Stomach smooth muscle (tissue), 2 donors: ENCODE data around the gene KCNAB1.
A peak's percentile ranks its signal among the peaks of the same experiment; 100 is the strongest.

ENCODE experiments used
- H3K27ac ChIP-seq: one replicate; pipeline ENCODE4 v1.7.0; 2013; ENCODE audit warnings: mild to moderate bottlenecking, low read length, inconsistent platforms
- H3K27me3 ChIP-seq, 2 donors: one replicate each; pipeline ENCODE4 v1.7.0; 2013; ENCODE audit warnings: low read length in 2 of 2; ENCODE audit not compliant: insufficient read depth in 2 of 2, control insufficient read depth in 1 of 2
- H3K36me3 ChIP-seq, 2 donors: one replicate each; pipeline ENCODE4 v1.7.0; 2013; ENCODE audit warnings: low read length in 2 of 2; ENCODE audit not compliant: control insufficient read depth in 2 of 2, insufficient read depth in 2 of 2
- H3K4me1 ChIP-seq: one replicate; pipeline ENCODE4 v1.7.0; 2013; ENCODE audit warnings: low read length; ENCODE audit not compliant: control insufficient read depth, insufficient read depth
- H3K4me3 ChIP-seq, 2 donors: one replicate each; pipeline ENCODE4 v1.7.0; 2013; ENCODE audit warnings: low read length in 2 of 2
- H3K9ac ChIP-seq, 2 donors: one replicate each; pipeline ENCODE4 v1.7.0; 2013; ENCODE audit warnings: low read length in 2 of 2, mild to moderate bottlenecking in 1 of 2
- H3K9me3 ChIP-seq, 2 donors: one replicate each; pipeline ENCODE4 v1.7.0; 2013; ENCODE audit warnings: low read length in 2 of 2; ENCODE audit not compliant: control insufficient read depth in 2 of 2
- donor health status: healthy.
- donor health status: Pancreatic carcinoma.

Gene KCNAB1

DNA sequence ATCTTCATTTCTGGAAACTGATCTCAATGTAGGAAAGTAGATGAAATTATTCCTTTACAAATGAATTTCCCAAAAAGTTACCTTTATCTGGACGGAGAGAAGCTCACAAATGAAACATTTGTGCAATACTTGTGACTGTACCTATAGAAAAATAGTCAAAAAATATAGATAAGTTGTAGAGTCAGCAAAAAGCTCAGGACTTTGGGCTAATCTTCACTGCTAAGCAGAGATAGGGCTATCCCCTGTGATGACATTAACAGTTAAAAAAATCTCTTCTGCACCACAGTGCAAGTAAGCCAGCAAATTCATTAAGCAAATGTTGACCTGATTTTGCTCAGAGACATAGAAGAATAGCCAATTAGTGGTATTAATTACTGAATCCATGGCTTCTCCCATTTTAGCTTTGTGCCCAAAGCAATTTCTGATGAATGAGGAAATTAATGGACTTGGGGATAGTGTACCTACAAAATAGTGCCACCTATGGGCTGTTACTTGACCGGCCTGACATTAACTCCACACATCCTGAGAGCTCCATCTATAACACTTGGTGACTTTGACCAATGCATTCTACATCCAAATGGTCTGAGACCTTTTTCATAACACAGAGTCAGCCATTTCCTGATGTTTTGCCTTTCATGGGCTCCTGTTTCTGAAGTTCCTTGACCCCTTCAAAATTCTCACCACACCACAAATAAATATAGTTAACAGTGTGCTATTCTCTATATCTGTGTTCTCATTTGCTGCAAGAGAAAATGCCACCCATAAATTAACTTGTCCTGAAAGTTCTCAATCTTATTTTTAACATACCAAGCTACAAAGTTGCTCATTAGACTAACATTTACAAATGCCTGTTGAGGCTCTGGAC is 329.6 kb downstream of the KCNAB1 start:
- Histone ChIP-seq H3K27me3 (no peaks in the 10 kb centered on the region), H3K4me1 (peaks cover 3% of the 10 kb centered on the region), H3K36me3 (no peaks in the 10 kb centered on the region), H3K4me3 (no peak overlapping the region), H3K9ac (no peak overlapping the region), H3K9me3 (no peaks in the 10 kb centered on the region), H3K27ac (no peak overlapping the region)

DNA sequence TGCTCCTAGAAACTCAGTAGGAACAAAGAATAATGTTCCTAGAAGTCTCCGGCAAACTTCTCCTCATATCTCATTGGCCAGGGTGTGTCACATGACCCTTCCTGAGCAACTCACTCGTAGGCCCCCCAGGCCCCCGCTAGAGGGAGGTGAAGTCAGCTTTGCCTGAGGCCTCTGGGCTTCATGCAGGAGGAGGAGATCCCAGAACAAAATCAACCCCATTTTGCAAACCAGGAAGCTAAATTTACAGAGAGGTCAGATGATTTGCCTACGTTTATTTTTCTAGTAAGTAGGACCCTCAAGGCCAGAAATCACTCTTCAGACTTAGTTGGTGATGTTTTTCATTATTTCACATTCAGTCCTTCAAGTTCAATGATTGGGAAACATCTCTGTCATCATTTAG is 335.5 kb downstream of the KCNAB1 start:
- Histone ChIP-seq H3K27ac (no peak overlapping the region), H3K9ac (no peak overlapping the region), H3K4me1 (peaks cover 21% of the 10 kb centered on the region), H3K4me3 (no peak overlapping the region), H3K27me3 (no peaks in the 10 kb centered on the region), H3K36me3 (no peaks in the 10 kb centered on the region), H3K9me3 (no peaks in the 10 kb centered on the region)

DNA sequence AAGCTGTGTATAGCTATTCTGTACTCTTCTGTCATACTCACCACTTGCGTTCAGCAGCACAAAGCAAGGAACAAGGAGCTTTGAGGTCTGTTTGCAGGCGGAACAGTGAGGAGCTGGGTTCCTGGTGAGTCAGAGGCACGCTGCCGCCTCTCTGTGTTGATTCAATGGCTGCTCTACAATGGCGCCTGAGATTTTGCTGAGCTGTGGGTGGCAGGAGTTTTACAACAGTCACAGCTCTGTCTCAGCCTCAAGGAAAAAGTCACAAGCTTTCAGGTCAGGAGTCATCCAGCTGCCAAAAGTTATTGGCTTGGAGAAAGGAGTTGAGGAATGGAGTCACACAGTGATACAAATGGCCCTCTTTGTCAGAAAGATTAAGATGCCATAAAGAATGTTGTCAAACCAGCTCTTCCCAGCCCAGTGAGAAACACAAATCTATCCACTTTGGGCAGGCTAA is 336.4 kb downstream of the KCNAB1 start:
- Histone ChIP-seq H3K4me3 (no peak overlapping the region), H3K9ac (no peak overlapping the region), H3K27me3 (no peaks in the 10 kb centered on the region), H3K9me3 (no peaks in the 10 kb centered on the region), H3K36me3 (no peaks in the 10 kb centered on the region), H3K4me1 (peaks cover 17% of the 10 kb centered on the region), H3K27ac (no peak overlapping the region)

DNA sequence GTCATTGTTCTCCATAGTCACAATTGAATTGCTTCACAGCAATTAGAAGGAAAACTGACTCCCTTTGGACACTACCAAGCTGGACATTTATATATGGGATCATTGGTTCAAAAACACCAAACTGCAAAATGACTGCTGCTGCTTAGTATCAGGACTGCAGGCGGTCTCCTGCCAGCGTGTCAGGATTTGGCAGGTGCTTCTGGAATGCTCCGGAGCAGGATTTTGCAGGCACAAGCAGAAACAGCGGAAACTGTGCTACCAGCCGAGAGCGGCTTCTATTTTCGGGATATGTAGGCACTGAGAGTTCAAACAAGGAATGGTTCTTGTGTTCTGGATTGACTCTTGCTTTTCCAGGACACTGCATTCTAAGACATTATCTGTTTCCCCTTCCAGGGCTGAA is 339.1 kb downstream of the KCNAB1 start:
- H3K27me3 ChIP-seq = no peaks in the 10 kb centered on the region
- H3K9me3 ChIP-seq = no peaks in the 10 kb centered on the region
- H3K4me1 ChIP-seq = peaks cover 17% of the 10 kb centered on the region
- no peak overlapping the region for H3K9ac ChIP-seq
- peak overlapping the region; percentile 76 for H3K27ac ChIP-seq
- H3K4me3 ChIP-seq = no peak overlapping the region
- H3K36me3 ChIP-seq = no peaks in the 10 kb centered on the region

DNA sequence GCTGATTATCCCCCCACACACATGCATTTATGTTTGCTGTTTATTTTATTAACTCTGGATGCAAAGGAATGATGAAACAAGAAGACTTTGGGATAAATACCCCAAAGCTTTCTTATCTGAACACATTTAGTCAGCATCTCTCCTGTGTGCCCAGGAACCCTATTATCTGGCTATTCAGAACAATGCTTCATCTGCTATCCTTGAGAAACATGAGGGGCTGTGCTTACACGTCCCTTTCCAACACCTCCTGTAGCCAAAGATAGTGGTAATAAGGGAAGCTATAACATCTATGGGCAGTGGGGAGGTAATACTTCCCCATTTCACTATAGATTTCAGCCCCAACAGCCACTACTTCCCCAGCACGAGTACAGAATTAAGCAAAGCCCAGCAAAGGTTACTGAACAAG is 339.8 kb downstream of the KCNAB1 start:
- Histone ChIP-seq H3K36me3 (no peaks in the 10 kb centered on the region), H3K27ac (peak overlapping the region; percentile 53)

DNA sequence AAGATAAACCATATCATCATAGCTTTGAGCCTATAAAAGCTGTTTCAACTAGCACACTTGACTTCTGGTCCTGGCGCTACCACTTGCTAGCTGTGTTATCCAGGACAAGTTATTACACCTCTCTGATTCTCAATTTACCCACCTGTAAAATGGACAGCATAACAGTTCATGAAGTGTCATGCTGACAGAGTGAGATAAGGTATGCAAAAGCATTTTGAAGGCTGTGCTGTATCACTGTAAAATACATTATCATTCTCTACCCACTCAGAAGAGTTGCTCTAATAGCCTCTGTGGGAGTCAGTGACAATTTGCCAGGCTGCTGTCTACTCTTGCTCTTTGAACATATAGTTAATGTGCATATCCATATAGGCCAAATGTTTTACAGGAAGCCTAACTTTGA is 341.5 kb downstream of the KCNAB1 start:
- no peaks in the 10 kb centered on the region for H3K36me3 ChIP-seq
- H3K9me3 ChIP-seq = no peaks in the 10 kb centered on the region
- H3K4me1 ChIP-seq = peaks cover 17% of the 10 kb centered on the region
- no peak overlapping the region for H3K4me3 ChIP-seq
- H3K9ac ChIP-seq = no peak overlapping the region
- H3K27ac ChIP-seq = no peak overlapping the region
- H3K27me3 ChIP-seq = no peaks in the 10 kb centered on the region

More for the DNA sequence above, 339.8 kb downstream of the KCNAB1 start:
- H3K4me1 ChIP-seq = peaks cover 17% of the 10 kb centered on the region
- no peak overlapping the region for H3K9ac ChIP-seq
- no peak overlapping the region for H3K4me3 ChIP-seq
- H3K9me3 ChIP-seq = no peaks in the 10 kb centered on the region
- H3K27me3 ChIP-seq = no peaks in the 10 kb centered on the region

DNA sequence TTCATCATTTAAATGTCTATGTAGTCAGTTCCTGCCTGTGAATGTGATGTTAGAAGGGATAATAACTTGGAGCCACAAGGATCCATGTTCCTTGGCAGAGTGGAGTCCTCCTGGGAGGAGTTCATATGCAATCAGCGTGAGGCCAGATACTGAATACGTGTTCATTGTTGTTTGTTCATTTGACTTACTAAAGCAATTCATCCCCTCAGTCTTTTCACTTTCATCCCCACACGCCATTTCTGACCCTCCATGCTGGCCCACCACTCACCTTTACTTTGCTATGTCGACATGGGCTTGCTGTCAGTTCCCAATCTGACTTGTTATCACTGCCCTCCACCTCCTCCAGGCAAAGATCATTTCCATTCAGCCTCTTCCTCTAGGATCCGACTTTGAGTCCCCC is 342.7 kb downstream of the KCNAB1 start:
- Histone ChIP-seq H3K9ac (no peak overlapping the region), H3K27ac (no peak overlapping the region), H3K9me3 (no peaks in the 10 kb centered on the region), H3K4me1 (peaks cover 15% of the 10 kb centered on the region), H3K4me3 (no peak overlapping the region), H3K36me3 (no peaks in the 10 kb centered on the region), H3K27me3 (no peaks in the 10 kb centered on the region)

DNA sequence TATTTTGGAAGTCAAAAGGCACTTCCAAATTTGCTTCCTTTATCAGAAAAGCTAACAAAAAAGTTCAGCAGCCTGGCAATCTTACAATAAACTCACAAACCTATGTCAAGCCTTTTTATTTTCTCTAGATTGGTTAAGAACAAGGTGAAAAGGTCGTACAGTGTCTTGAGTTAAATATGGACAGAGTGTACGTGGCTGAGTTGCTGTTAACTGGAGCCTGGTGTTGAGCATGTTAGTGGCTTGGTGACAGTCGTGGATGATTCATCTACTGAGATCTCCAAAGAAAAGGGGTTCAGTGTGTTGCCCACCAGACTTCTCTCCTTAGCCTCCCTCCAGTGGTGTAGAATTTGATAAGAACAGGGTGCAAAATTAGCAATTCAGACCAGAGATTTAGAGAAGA is 344.8 kb downstream of the KCNAB1 start:
- peaks cover 4% of the 10 kb centered on the region for H3K4me1 ChIP-seq
- no peak overlapping the region for H3K27ac ChIP-seq
- no peaks in the 10 kb centered on the region for H3K36me3 ChIP-seq
- no peak overlapping the region for H3K4me3 ChIP-seq
- H3K9ac ChIP-seq = no peak overlapping the region
- no peaks in the 10 kb centered on the region for H3K9me3 ChIP-seq
- H3K27me3 ChIP-seq = no peaks in the 10 kb centered on the region

DNA sequence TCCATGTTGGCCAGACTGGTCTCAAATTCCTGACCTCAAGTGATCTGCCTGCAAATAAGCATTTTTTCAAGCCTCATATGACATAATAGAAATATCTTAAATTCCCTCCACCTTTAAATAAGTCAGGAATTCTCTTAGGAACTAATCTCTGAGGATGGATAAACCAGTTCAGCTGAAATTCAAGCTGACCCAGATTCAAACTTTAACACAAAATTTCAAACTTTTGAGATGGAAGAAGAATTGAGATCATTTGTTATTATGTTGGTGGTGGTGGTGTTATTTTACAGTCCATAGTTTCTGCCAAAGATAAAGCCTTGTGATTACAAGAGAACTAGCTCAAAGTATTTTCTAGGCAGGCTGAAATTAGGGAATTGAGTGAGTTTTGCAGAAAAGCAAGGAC is 349.1 kb downstream of the KCNAB1 start:
- Histone ChIP-seq H3K27me3 (no peaks in the 10 kb centered on the region), H3K36me3 (no peaks in the 10 kb centered on the region), H3K4me1 (peaks cover 5% of the 10 kb centered on the region), H3K4me3 (no peak overlapping the region), H3K27ac (no peak overlapping the region), H3K9ac (no peak overlapping the region), H3K9me3 (no peaks in the 10 kb centered on the region)

DNA sequence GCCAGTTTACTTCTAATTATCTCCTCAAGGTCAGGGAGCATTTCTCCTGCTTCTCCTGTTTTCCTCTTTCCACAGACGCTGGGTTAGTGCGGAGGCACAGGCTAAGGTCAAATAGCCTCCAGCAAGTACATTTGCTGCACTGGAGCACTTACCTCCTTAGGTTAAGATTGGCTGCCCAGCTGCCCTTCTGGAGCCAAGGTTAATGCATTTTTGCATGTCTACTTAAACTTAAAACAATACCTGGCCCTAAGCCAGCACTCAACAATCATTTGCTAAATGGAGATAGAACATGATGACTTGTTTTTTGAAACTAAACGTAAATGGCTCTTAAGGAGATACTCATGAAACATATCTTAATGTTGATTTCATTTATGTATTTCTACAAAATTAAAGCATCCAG is 351.1 kb downstream of the KCNAB1 start:
- Histone ChIP-seq H3K27ac (no peak overlapping the region), H3K4me3 (no peak overlapping the region), H3K4me1 (peaks cover 5% of the 10 kb centered on the region), H3K27me3 (no peaks in the 10 kb centered on the region), H3K9ac (no peak overlapping the region), H3K9me3 (no peaks in the 10 kb centered on the region), H3K36me3 (no peaks in the 10 kb centered on the region)

DNA sequence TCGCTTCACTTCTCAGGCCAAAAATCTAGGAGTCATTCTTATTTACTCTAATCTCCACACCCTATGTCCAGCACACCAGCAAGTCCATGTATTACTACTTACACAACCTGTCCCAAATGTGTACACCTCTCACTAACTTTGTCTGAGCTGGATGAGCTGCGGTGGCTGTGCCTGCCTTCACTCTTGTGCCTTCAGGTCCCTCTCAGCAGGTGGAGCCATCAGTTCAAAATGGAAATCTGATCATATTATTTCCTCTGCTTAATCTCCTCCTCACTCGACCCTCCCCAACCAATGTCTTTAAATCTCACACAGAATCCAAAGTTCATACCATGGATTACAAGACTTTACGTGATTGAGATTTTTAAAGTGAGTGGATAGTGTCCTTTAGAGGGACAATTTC is 351.8 kb downstream of the KCNAB1 start:
- no peaks in the 10 kb centered on the region for H3K27me3 ChIP-seq
- no peaks in the 10 kb centered on the region for H3K36me3 ChIP-seq
- no peak overlapping the region for H3K9ac ChIP-seq
- peak overlapping the region in 1 of 2 donors; percentile 3 for H3K4me3 ChIP-seq
- no peaks in the 10 kb centered on the region for H3K9me3 ChIP-seq
- peaks cover 5% of the 10 kb centered on the region for H3K4me1 ChIP-seq
- no peak overlapping the region for H3K27ac ChIP-seq
